ENCODE data around the gene WDPCP. TPM values are rescaled to one million over a fixed set of nuclear protein-coding genes. Genes with fewer than 3 reads are reported as not detected.

Gene WDPCP
- total RNA-seq, 1 donor from 2014 or later, result 5.7 TPM

- TF ChIP-seq CTCF (IDR thresholded peaks at IDR 0.05; ENCODE audit: unreplicated experiment), result no peak
- H3K4me1 Mint-ChIP-seq (ENCODE audit: unreplicated experiment), result peaks cover 6% of the 10 kb centered on the region
- H3K4me3 Mint-ChIP-seq (ENCODE audit: unreplicated experiment), result no peak overlapping the region
- H3K27ac Mint-ChIP-seq (ENCODE audit: unreplicated experiment), result no peak overlapping the region
- no peaks in the 10 kb centered on the region for H3K9me3 Mint-ChIP-seq (ENCODE audit: unreplicated experiment)
- H3K36me3 Mint-ChIP-seq (ENCODE audit: low read depth, unreplicated experiment), result no peaks in the 10 kb centered on the region
- DNase-seq (ENCODE audit: low spot score), result no peak
- peaks cover 4% of the 10 kb centered on the region for H3K27me3 Mint-ChIP-seq (ENCODE audit: unreplicated experiment)
These were observed 3.4 kb upstream of the WDPCP start for GRCh38 chr2:63591566-63592175.

DNA sequence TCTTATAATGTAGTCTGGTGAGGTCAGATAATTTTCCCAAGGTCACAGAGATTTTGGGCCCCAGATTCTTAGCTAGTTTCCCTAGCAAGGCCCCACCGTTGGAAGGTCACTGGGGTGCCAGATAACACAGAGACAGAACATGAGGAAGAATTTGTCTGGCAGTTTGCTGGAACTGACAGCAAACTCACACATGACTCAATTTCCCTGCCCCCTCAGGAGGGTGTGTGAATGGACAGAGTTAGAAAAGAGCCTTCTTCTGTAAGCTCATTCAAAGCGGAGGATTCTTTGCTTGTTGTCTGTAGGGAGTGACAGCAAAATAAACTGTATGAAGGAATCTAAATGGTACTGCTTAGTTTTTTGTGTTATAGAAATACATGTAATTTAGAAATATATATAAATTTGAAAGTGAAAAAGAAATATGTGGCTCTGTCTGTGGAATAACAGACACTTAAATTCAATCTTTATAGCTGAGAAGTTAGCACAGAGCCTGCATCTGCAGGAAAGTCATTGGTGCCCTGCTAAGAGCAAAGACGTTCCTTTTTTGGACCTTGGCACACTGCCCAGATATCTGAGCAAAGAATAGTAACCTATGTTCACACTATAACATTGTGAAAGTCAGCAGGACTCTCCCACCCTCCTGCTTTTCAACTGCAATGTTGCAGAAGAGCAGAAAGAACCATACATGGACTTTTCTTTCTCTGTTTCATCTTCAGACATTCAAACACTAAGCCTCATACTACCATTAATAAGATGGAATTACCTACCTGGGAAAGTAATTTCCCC is 2.5 kb upstream of the WDPCP start:
- no peak overlapping the region for H3K27ac Mint-ChIP-seq (ENCODE audit: unreplicated experiment)
- H3K27me3 Mint-ChIP-seq (ENCODE audit: unreplicated experiment), result peaks cover 4% of the 10 kb centered on the region
- no peaks in the 10 kb centered on the region for H3K9me3 Mint-ChIP-seq (ENCODE audit: unreplicated experiment)
- H3K4me1 Mint-ChIP-seq (ENCODE audit: unreplicated experiment), result peaks cover 6% of the 10 kb centered on the region
- no peak for TF ChIP-seq CTCF (IDR thresholded peaks at IDR 0.05; ENCODE audit: unreplicated experiment)
- H3K36me3 Mint-ChIP-seq (ENCODE audit: low read depth, unreplicated experiment), result no peaks in the 10 kb centered on the region
- no peak for DNase-seq (ENCODE audit: low spot score)
- no peak overlapping the region for H3K4me3 Mint-ChIP-seq (ENCODE audit: unreplicated experiment)

GRCh38 chr2:63589148-63589958 is 1.1 kb upstream of the WDPCP start:
- H3K36me3 Mint-ChIP-seq (ENCODE audit: low read depth, unreplicated experiment), result no peaks in the 10 kb centered on the region
- no peak for TF ChIP-seq CTCF (IDR thresholded peaks at IDR 0.05; ENCODE audit: unreplicated experiment)

DNA sequence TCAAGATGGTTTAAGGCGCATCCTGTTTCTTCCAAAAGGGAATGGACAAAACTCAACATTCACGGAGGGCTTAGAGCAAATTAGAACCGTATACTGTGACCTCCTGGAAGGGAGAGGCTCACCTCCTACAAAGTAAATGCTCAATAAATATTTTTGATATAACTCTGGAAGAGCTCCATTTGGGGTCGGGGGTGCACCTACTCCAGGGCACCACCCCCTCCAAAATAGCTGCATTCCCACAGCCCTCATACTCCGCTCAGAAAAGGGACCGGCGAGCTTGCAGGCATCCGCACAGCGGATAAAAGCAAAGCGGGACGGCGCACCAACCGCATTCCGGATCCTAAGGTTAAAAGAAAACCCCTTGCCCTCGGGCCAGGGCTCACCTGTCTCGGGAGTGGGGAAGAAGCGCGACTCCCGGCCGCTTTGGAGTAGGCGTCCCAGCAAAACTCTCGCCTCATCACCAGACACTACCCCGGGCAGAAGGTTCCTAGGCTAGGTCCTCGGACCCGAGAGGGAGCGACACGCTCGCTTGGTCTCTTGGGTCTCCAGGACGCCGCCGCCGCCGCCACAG is 378 bp downstream of the WDPCP start:
- peaks cover 4% of the 10 kb centered on the region for H3K27me3 Mint-ChIP-seq (ENCODE audit: unreplicated experiment)
- no peak for DNase-seq (ENCODE audit: low spot score)
- H3K4me3 Mint-ChIP-seq (ENCODE audit: unreplicated experiment), result peak overlapping the region; percentile 99
- peaks cover 6% of the 10 kb centered on the region for H3K4me1 Mint-ChIP-seq (ENCODE audit: unreplicated experiment)
- H3K9me3 Mint-ChIP-seq (ENCODE audit: unreplicated experiment), result no peaks in the 10 kb centered on the region
- TF ChIP-seq CTCF (IDR thresholded peaks at IDR 0.05; ENCODE audit: unreplicated experiment), result no peak
- H3K36me3 Mint-ChIP-seq (ENCODE audit: low read depth, unreplicated experiment), result no peaks in the 10 kb centered on the region
- peak overlapping the region; percentile 85 for H3K27ac Mint-ChIP-seq (ENCODE audit: unreplicated experiment)

More at GRCh38 chr2:63589148-63589958, 1.1 kb upstream of the WDPCP start:
- Mint-ChIP-seq H3K9me3 (ENCODE audit: unreplicated experiment) (no peaks in the 10 kb centered on the region), H3K4me3 (ENCODE audit: unreplicated experiment) (peak overlapping the region; percentile 99), H3K4me1 (ENCODE audit: unreplicated experiment) (peaks cover 6% of the 10 kb centered on the region), H3K27ac (ENCODE audit: unreplicated experiment) (peak overlapping the region; percentile 74), H3K27me3 (ENCODE audit: unreplicated experiment) (peaks cover 4% of the 10 kb centered on the region)
- DNase-seq (ENCODE audit: low spot score), result no peak

All from endothelial cell (in vitro differentiated cells).